ENCODE results near the gene MCU.
"Not testable (repeated sequence)": the region's sequence is repeated elsewhere in the genome, so short reads cannot be mapped to it uniquely, and the experiment has no call there.

MCU gene

GRCh38 chr10:72851509-72851908 is 159.6 kb downstream of the MCU start:
- DNase-seq = peak; percentile 54 to 62 (median 56)

GRCh38 chr10:72852508-72852907 is 160.6 kb downstream of the MCU start:
- DNase-seq = peak; percentile 26 to 35 (median 31)

GRCh38 chr10:72855129-72855528 is 163.2 kb downstream of the MCU start:
- no peak for DNase-seq

GRCh38 chr10:72855790-72856189 is 163.8 kb downstream of the MCU start:
- no peak for DNase-seq

GRCh38 chr10:72858067-72858466 is 166.1 kb downstream of the MCU start:
- DNase-seq = no peak

- DNase-seq = no peak
These were observed 171.0 kb downstream of the MCU start for GRCh38 chr10:72862957-72863356.

GRCh38 chr10:72875250-72876055 is 183.5 kb downstream of the MCU start:
- peak; percentile 8 to 37 (median 27) for DNase-seq

GRCh38 chr10:72879245-72879644 is 187.3 kb downstream of the MCU start:
- no peak for DNase-seq

- DNase-seq = no peak
These were observed 189.3 kb downstream of the MCU start for GRCh38 chr10:72881291-72881690.

GRCh38 chr10:72883861-72884260 is 191.9 kb downstream of the MCU start:
- DNase-seq = no peak

- no peak for DNase-seq
These were observed 194.0 kb downstream of the MCU start for GRCh38 chr10:72885953-72886352.

GRCh38 chr10:72886621-72887020 is 194.7 kb downstream of the MCU start:
- no peak for DNase-seq

- DNase-seq = peak; percentile 39 to 50 (median 43)
These were observed 195.1 kb downstream of the MCU start for GRCh38 chr10:72887043-72887442.

- DNase-seq = no peak
These were observed 196.3 kb downstream of the MCU start for GRCh38 chr10:72888151-72888638.

- DNase-seq = no peak
These were observed 197.5 kb downstream of the MCU start for GRCh38 chr10:72889391-72889831.

- DNase-seq = no peak
These were observed 198.1 kb downstream of the MCU start for GRCh38 chr10:72890086-72890485.

GRCh38 chr10:72893136-72893798 is 201.3 kb downstream of the MCU start, which contains the start of gene OIT3:
Gene OIT3 (plus strand): TSS chr10:72893739. CDS start chr10:72893799, 60 bp downstream.
- DNase-seq = no peak

GRCh38 chr10:72895236-72895850 is 203.4 kb downstream of the MCU start:
- no peak for DNase-seq

- DNase-seq = no peak
These were observed 206.7 kb downstream of the MCU start for GRCh38 chr10:72898616-72899015.

- no peak for DNase-seq
These were observed 207.6 kb downstream of the MCU start for GRCh38 chr10:72899545-72899944.

GRCh38 chr10:72903941-72904446 is 212.1 kb downstream of the MCU start:
- DNase-seq = not testable (repeated sequence)

- DNase-seq = peak in 1 of 3 donors; percentile 3
These were observed 212.9 kb downstream of the MCU start for GRCh38 chr10:72904806-72905205.

- no peak for DNase-seq
These were observed 214.5 kb downstream of the MCU start for GRCh38 chr10:72906446-72906845.

Measured in suppressor macrophage treated with lipopolysaccharide for 1 hour (primary cell).